K562 (cell line): ENCODE results near the gene CMAS. TPM values are rescaled to one million over a fixed set of nuclear protein-coding genes. Genes with fewer than 3 reads are reported as not detected.

Experiments
- ATAC-seq: fragments of 200-7000 bp; cut with Tn5 transposase; 3 replicates; pipeline ENCODE4 v1.9.1; 2020; ENCODE audit warnings: moderate library complexity
- BruUV-seq: library from RNA; stranded (reverse); fragments of 400-500 nt; replicated peaks from 2 replicates; lab custom pipeline; 2021; lab: Mats Ljungman, UMichigan
- CTCF ChIA-PET: fragments of 300-600 bp; formaldehyde crosslinking; extraction: SDS; loops from one replicate; lab custom pipeline; 2021; ENCODE audit warnings: low intra/inter-chr PET ratio; lab: Yijun Ruan, JAX
- POLR2A ChIA-PET: fragments of 300-600, 350-650 bp; sonication (Branson Sonifier 250); formaldehyde crosslinking; extraction: SDS; loops from one replicate; lab custom pipeline; 2021; ENCODE audit warnings: antibody characterized with exemption, inconsistent platforms; lab: Yijun Ruan, JAX
- DNase-seq, 4 experiments: peaks; one replicate each; pipeline versions ENCODE4 v3.0.0 to v3.0.0-alpha.2; 2011 to 2018; ENCODE audit warnings: low spot score in 3 of 4, mixed read lengths in 3 of 4; ENCODE audit errors: extremely low read depth in 1 of 4
- FAIRE-seq: peaks from 2 replicates; lab custom pipeline; 2011; peaks lifted over from hg19 to GRCh38; lab: Jason Lieb, UNC
- H2AFZ ChIP-seq: 2 replicates; pipeline ENCODE4 v1.6.0; 2011; ENCODE audit warnings: low read depth, low read length, control low read depth, inconsistent platforms
- H3K27ac ChIP-seq: fragments of 200-600 bp; 3 replicates; pipeline ENCODE4 v1.8.0; 2011; ENCODE audit warnings: low read depth, mild to moderate bottlenecking, control low read depth, inconsistent platforms, low read length, moderate library complexity, mixed read lengths; ENCODE audit errors: extremely low read depth
- H3K27me3 ChIP-seq, 2 experiments: fragments of 300-600 bp in 1 of 2; 2 replicates in 1 of 2; 3 replicates in 1 of 2; pipeline versions ENCODE4 v1.6.0 to v1.8.0; 2011; ENCODE audit warnings: inconsistent platforms in 2 of 2, low read length in 2 of 2, mild to moderate bottlenecking in 1 of 2, mixed read lengths in 1 of 2, moderate library complexity in 1 of 2; ENCODE audit not compliant: control insufficient read depth in 2 of 2, insufficient read depth in 2 of 2
- H3K36me3 ChIP-seq: fragments of 300-600 bp; 3 replicates; pipeline ENCODE4 v1.8.0; 2011; ENCODE audit warnings: mild to moderate bottlenecking, low read length, inconsistent platforms; ENCODE audit not compliant: control insufficient read depth, insufficient read depth
- H3K4me1 ChIP-seq, 2 experiments: fragments of 200-600 bp in 1 of 2; replicated peaks in 1 of 2; 2 replicates in 1 of 2; 3 replicates in 1 of 2; pipeline versions ENCODE4 v1.5.1 to v1.8.0; 2011; ENCODE audit warnings: inconsistent platforms in 2 of 2, low read length in 2 of 2, mild to moderate bottlenecking in 1 of 2, mixed read lengths in 1 of 2, moderate library complexity in 1 of 2; ENCODE audit not compliant: control insufficient read depth in 2 of 2, insufficient read depth in 2 of 2
- H3K4me2 ChIP-seq: 2 replicates; pipeline ENCODE4 v1.6.1; 2011; ENCODE audit warnings: low read length, control low read depth, inconsistent platforms, mixed read lengths; ENCODE audit not compliant: insufficient read depth
- H3K4me3 ChIP-seq: fragments of 200-600 bp; sonication (generic), shearing (Covaris generic); 2 replicates; pipeline ENCODE4 v1.5.1; 2016; ENCODE audit warnings: control low read depth, inconsistent platforms
- H3K79me2 ChIP-seq: fragments of 200-600 bp; 3 replicates; pipeline ENCODE4 v1.8.0; 2011; ENCODE audit warnings: low read length, inconsistent platforms; ENCODE audit not compliant: control insufficient read depth, insufficient read depth
- H3K9ac ChIP-seq, 2 experiments: 2 replicates each; pipeline versions ENCODE4 v1.6.0 to v1.6.1; 2011; ENCODE audit warnings: low read depth in 2 of 2, low read length in 2 of 2, control low read depth in 1 of 2, inconsistent platforms in 1 of 2, mild to moderate bottlenecking in 1 of 2, mixed read lengths in 1 of 2; ENCODE audit not compliant: insufficient read depth in 1 of 2
- H3K9me1 ChIP-seq: one replicate; pipeline ENCODE4 v1.6.0; 2011; ENCODE audit warnings: inconsistent platforms, mild to moderate bottlenecking, low read length, moderate library complexity; ENCODE audit not compliant: control insufficient read depth, insufficient read depth
- H3K9me3 ChIP-seq: replicated peaks from 2 replicates; pipeline ENCODE4 v1.5.1; 2011; ENCODE audit warnings: low read depth, low read length, inconsistent platforms; ENCODE audit not compliant: control insufficient read depth, insufficient read depth
- H4K20me1 ChIP-seq: replicated peaks from 2 replicates; pipeline ENCODE4 v1.6.1; 2011; ENCODE audit warnings: low read length, inconsistent platforms, mixed read lengths; ENCODE audit not compliant: control insufficient read depth, insufficient read depth
- WGBS: fragments of 100-300 bp; shearing (Covaris generic); methylation state at CpG from one replicate; pipeline ENCODE4 v1.1.6; 2016; ENCODE audit warnings: low coverage, mixed read lengths; ENCODE audit not compliant: insufficient coverage; ENCODE audit errors: missing lambda C conversion rate; 5-methylcytosine and 5-hydroxymethylcytosine counted together
- in situ Hi-C: fragments of 300-500 bp; cut with MboI; formaldehyde crosslinking; loops from 4 replicates; pipeline ENCODE4 v1.15.0; 2018; ENCODE audit warnings: inconsistent platforms, mixed read lengths
- intact Hi-C: fragments of 100-400 bp; cut with micrococcal nuclease; formaldehyde crosslinking; loops from 2 replicates; pipeline ENCODE4 v1.14.2; 2022
- polyA plus RNA-seq, 8 experiments: library from polyadenylated mRNA; depleted of rRNA in 4 of 8; stranded (reverse) in 5 of 8; unstranded in 3 of 8; fragments of >200 nt; fragmentation: Nextera tagmentation in 2 of 8; fragmentation: Illumina TruSeq in 1 of 8; extraction: Ambion mirVana in 2 of 8; extraction: Trizol in 1 of 8; gene quantifications; 2 replicates each; pipeline versions ENCODE4 v1.2.1 to v1.2.3, GENCODE V29; 2011 to 2014; ENCODE audit warnings: inconsistent platforms in 1 of 8, missing spikeins in 1 of 8
- total RNA-seq, 7 experiments: library from RNA; depleted of rRNA in 6 of 7; stranded (reverse); fragments of >200 nt in 6 of 7; fragmentation: Illumina TruSeq in 2 of 7; extraction: Trizol in 2 of 7; gene quantifications; 2 replicates each; pipeline versions ENCODE4 v1.2.1 to v1.2.3, GENCODE V29; 2011 to 2021; ENCODE audit warnings: low replicate concordance in 1 of 7
- TF ChIP-seq, protein P1 (sequence below): fragments of 450-650 bp; IDR thresholded peaks from one replicate; pipeline ENCODE4 v1.6.1; 2018; ENCODE audit warnings: mild to moderate bottlenecking, moderate library complexity; ENCODE audit not compliant: partially characterized antibody
- TF ChIP-seq, protein P2 (sequence below): fragments of 450-650 bp; formaldehyde crosslinking; IDR thresholded peaks from 2 replicates; pipeline ENCODE4 v1.4.0; 2020; ENCODE audit warnings: mild to moderate bottlenecking

CMAS gene
- total and polyA plus RNA-seq, 9 of the 15 experiments (the other 6 are each of a cell fraction or from before 2014, with no cell fraction given): 29.7 to 108 (median 65.3) TPM

- in situ Hi-C loops (no loop called here), intact Hi-C loops (no loop called here)
- Histone ChIP-seq H4K20me1 (no peaks in the 10 kb centered on the region), H3K27me3 (no peaks in the 10 kb centered on the region), H3K4me3 (no peak overlapping the region), H3K27ac (peak overlapping the region; percentile 38; the same call in 2 of the 3 replicates), H3K36me3 (peaks cover 1% of the 10 kb centered on the region), H3K9me1 (no peaks in the 10 kb centered on the region), H3K4me2 (peak overlapping the region; percentile 27; the same call in 1 of the 2 replicates), H3K4me1 (peaks cover 10 to 32% of the 10 kb centered on the region in 2 experiments; a peak in 4 of 5 replicates), H3K79me2 (peaks cover 26% of the 10 kb centered on the region), H2AFZ (peak overlapping the region; percentile 88; the same call in 1 of the 2 replicates), H3K9ac (peak overlapping the region in 1 of 2 experiments; percentile 17; a peak in 1 of 4 replicates), H3K9me3 (no peaks in the 10 kb centered on the region)
- TF ChIP-seq, protein P1, sequence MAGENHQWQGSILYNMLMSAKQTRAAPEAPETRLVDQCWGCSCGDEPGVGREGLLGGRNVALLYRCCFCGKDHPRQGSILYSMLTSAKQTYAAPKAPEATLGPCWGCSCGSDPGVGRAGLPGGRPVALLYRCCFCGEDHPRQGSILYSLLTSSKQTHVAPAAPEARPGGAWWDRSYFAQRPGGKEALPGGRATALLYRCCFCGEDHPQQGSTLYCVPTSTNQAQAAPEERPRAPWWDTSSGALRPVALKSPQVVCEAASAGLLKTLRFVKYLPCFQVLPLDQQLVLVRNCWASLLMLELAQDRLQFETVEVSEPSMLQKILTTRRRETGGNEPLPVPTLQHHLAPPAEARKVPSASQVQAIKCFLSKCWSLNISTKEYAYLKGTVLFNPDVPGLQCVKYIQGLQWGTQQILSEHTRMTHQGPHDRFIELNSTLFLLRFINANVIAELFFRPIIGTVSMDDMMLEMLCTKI: no peak
- TF ChIP-seq, protein P2, sequence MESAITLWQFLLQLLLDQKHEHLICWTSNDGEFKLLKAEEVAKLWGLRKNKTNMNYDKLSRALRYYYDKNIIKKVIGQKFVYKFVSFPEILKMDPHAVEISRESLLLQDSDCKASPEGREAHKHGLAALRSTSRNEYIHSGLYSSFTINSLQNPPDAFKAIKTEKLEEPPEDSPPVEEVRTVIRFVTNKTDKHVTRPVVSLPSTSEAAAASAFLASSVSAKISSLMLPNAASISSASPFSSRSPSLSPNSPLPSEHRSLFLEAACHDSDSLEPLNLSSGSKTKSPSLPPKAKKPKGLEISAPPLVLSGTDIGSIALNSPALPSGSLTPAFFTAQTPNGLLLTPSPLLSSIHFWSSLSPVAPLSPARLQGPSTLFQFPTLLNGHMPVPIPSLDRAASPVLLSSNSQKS (CRISPR knock-in tag): no peak
- 11% methylated on average over 1 of the region's 2 CpGs for WGBS
- ATAC-seq: no peak
- ChIA-PET CTCF (no interaction called here), POLR2A (no interaction called here)
- BruUV-seq: no TSS peak
- no peak for DNase-seq
- FAIRE-seq: no peak
Measured at GRCh38 chr12:22043943-22044342, 2.1 kb upstream of the CMAS start.
